PC-3 (cell line): Measurements from ENCODE around the gene BRWD1. TPM values are rescaled to one million over a fixed set of nuclear protein-coding genes. Genes with fewer than 3 reads are reported as not detected.

Experiments
- ATAC-seq: fragments of 200-7000 bp; cut with Tn5 transposase; 2 replicates; pipeline ENCODE4 v1.9.1; 2020; ENCODE audit warnings: mild to moderate bottlenecking, moderate library complexity
- BruUV-seq: library from RNA; stranded (reverse); fragments of 400-500 nt; replicated peaks from 2 replicates; lab custom pipeline; 2021; lab: Mats Ljungman, UMichigan
- CTCF ChIA-PET: fragments of 300-600 bp; sonication (Branson Sonifier 250); formaldehyde crosslinking; loops from one replicate; lab custom pipeline; 2022; ENCODE audit warnings: antibody characterized with exemption; lab: Charles Lee
- POLR2A ChIA-PET: fragments of 300-600 bp; sonication (Branson Sonifier 250); formaldehyde crosslinking; loops from one replicate; lab custom pipeline; 2022; ENCODE audit warnings: antibody characterized with exemption; ENCODE audit not compliant: unreplicated experiment; lab: Charles Lee
- DNase-seq: peaks from one replicate; pipeline ENCODE4 v3.0.0-alpha.2; 2015
- H2AFZ ChIP-seq: fragments of 300-600 bp; sonication (generic); 2 replicates; pipeline ENCODE4 v1.6.0; 2016; ENCODE audit warnings: antibody characterized with exemption, low read length
- H3F3A ChIP-seq: fragments of 300-600 bp; sonication (generic); one replicate; pipeline ENCODE4 v1.6.0; 2017; ENCODE audit warnings: antibody characterized with exemption, low read length, control low read depth, mild to moderate bottlenecking; ENCODE audit not compliant: unreplicated experiment
- H3K27ac ChIP-seq: fragments of 300-600 bp; sonication (generic); 2 replicates; pipeline ENCODE4 v1.5.1; 2016; ENCODE audit warnings: mild to moderate bottlenecking, low read length
- H3K27me3 ChIP-seq: fragments of 300-600 bp; sonication (generic); 2 replicates; pipeline ENCODE4 v1.6.1; 2016; ENCODE audit warnings: low read length, mixed read lengths
- H3K36me3 ChIP-seq: fragments of 300-600 bp; sonication (generic); 2 replicates; pipeline ENCODE4 v1.6.1; 2016; ENCODE audit warnings: low read depth, mixed run types, low read length, mixed read lengths
- H3K4me1 ChIP-seq: fragments of 300-600 bp; sonication (generic); 2 replicates; pipeline ENCODE4 v1.5.1; 2016; ENCODE audit warnings: low read length; ENCODE audit not compliant: insufficient read depth
- H3K4me2 ChIP-seq: fragments of 300-600 bp; sonication (generic); 2 replicates; pipeline ENCODE4 v1.6.0; 2016; ENCODE audit warnings: low read length
- H3K4me3 ChIP-seq: fragments of 300-600 bp; sonication (generic); 2 replicates; pipeline ENCODE4 v1.5.1; 2016; ENCODE audit warnings: mild to moderate bottlenecking, low read length, mixed read lengths
- H3K79me2 ChIP-seq: fragments of 300-600 bp; sonication (generic); 2 replicates; pipeline ENCODE4 v1.6.1; 2017; ENCODE audit warnings: low read length, mixed read lengths
- H3K9ac ChIP-seq: fragments of 300-600 bp; sonication (generic); 2 replicates; pipeline ENCODE4 v1.6.0; 2016; ENCODE audit warnings: mild to moderate bottlenecking, low read length
- H3K9me2 ChIP-seq: fragments of 300-600 bp; sonication (generic); replicated peaks from 2 replicates; pipeline ENCODE4 v1.6.1; 2016; ENCODE audit warnings: mixed run types, low read length, mixed read lengths
- H3K9me3 ChIP-seq: fragments of 300-600 bp; sonication (generic); 2 replicates; pipeline ENCODE4 v1.6.1; 2016; ENCODE audit warnings: low read length, mixed read lengths
- H4K20me1 ChIP-seq: fragments of 300-600 bp; sonication (generic); 2 replicates; pipeline ENCODE4 v1.6.1; 2016; ENCODE audit warnings: low read length, mixed read lengths
- CTCF ChIP-seq: fragments of 300-600 bp; sonication (generic); conservative IDR thresholded peaks from 2 replicates; pipeline ENCODE4 v1.5.1; 2017; ENCODE audit warnings: antibody characterized with exemption, low read depth, mild to moderate bottlenecking, low read length
- EZH2 ChIP-seq: fragments of 300-600 bp; sonication (generic); IDR thresholded peaks from one replicate; pipeline ENCODE4 v1.6.1; 2017; ENCODE audit warnings: antibody characterized with exemption, mild to moderate bottlenecking, low read length; ENCODE audit not compliant: unreplicated experiment
- EZH2phosphoT487 ChIP-seq: fragments of 300-600 bp; sonication (generic); IDR thresholded peaks from 2 replicates; pipeline ENCODE4 v1.6.1; 2018; ENCODE audit warnings: mild to moderate bottlenecking, antibody characterized with exemption, low read length, borderline replicate concordance
- intact Hi-C: fragments of 100-400 bp; cut with micrococcal nuclease; formaldehyde crosslinking; loops from 2 replicates; pipeline ENCODE4 v1.9.0; 2023
- total RNA-seq: library from RNA; depleted of rRNA; stranded (reverse); fragments of >200 nt; gene quantifications from 2 replicates; pipeline ENCODE4 v1.2.3, GENCODE V29; 2014

BRWD1 gene
- total RNA-seq, 1 experiment from 2014 or later, result 29.3 TPM

- intact Hi-C loops, result no loop called here
Observed at GRCh38 chr21:39141502-39141901, 171.9 kb downstream of the BRWD1 start.

GRCh38 chr21:39137248-39138178 is 175.9 kb downstream of the BRWD1 start:
- CTCF ChIA-PET, result interaction anchor here (0.6 to 1.2 kb wide), 9 partner anchors 17 to 1425 kb away, joined by 3 to 13 read pairs (median 3); no protein-coding TSS in a partner anchor
- Histone ChIP-seq H3K27ac (peak overlapping the region; percentile 15; the same call in 1 of the 2 replicates), H3K4me3 (no peak overlapping the region), H3K4me1 (peaks cover 17% of the 10 kb centered on the region), H3K4me2 (0 out of 2 replicates have a peak overlapping the region, but pooled peaks have one; percentile 1), H3K9me3 (no peaks in the 10 kb centered on the region), H3K79me2 (no peaks in the 10 kb centered on the region), H3K27me3 (no peaks in the 10 kb centered on the region), H2AFZ (no peak overlapping the region), H4K20me1 (no peaks in the 10 kb centered on the region), H3K9ac (no peak overlapping the region), H3K9me2 (no peaks in the 10 kb centered on the region), H3F3A (no peaks in the 10 kb centered on the region), H3K36me3 (no peaks in the 10 kb centered on the region)
- intact Hi-C loops, result loop anchor here (1.0 to 5.0 kb wide), 4 partner anchors 403 to 632 kb away; no protein-coding TSS in a partner anchor
- ATAC-seq, result 0 out of 2 replicates have a peak, but pooled peaks have one; percentile 14
- DNase-seq, result peak; percentile 35
- POLR2A ChIA-PET, result no interaction called here
- TF ChIP-seq CTCF, result no peak
- TF ChIP-seq EZH2phosphoT487, result no peak
- TF ChIP-seq EZH2, result no peak
- no TSS peak for BruUV-seq

More at GRCh38 chr21:39141502-39141901, 171.9 kb downstream of the BRWD1 start:
- no TSS peak for BruUV-seq
- no peak overlapping the region for H2AFZ ChIP-seq
- no peak overlapping the region for H3K27ac ChIP-seq
- H3F3A ChIP-seq, result no peaks in the 10 kb centered on the region
- no peaks in the 10 kb centered on the region for H4K20me1 ChIP-seq
- peaks cover 15% of the 10 kb centered on the region for H3K4me1 ChIP-seq
- no peak overlapping the region for H3K4me2 ChIP-seq
- TF ChIP-seq CTCF (no peak), EZH2phosphoT487 (no peak), EZH2 (no peak)
- H3K9ac ChIP-seq, result no peak overlapping the region
- ChIA-PET CTCF (no interaction called here), POLR2A (interaction anchor here (0.5 to 0.6 kb wide), 2 partner anchors 386 to 407 kb away, joined by 3 to 8 read pairs; no protein-coding TSS in a partner anchor)
- H3K9me2 ChIP-seq, result no peaks in the 10 kb centered on the region
- ATAC-seq, result no peak
- no peak for DNase-seq
- H3K79me2 ChIP-seq, result no peaks in the 10 kb centered on the region
- H3K4me3 ChIP-seq, result no peak overlapping the region
- no peaks in the 10 kb centered on the region for H3K27me3 ChIP-seq
- H3K9me3 ChIP-seq, result no peaks in the 10 kb centered on the region
- H3K36me3 ChIP-seq, result no peaks in the 10 kb centered on the region
